Tibial artery (tissue), 4 donors: ENCODE data around the gene USP24.
"Not testable (repeated sequence)": the region's sequence is repeated elsewhere in the genome, so short reads cannot be mapped to it uniquely, and the experiment has no call there.

Source experiments
- DNase-seq, 2 donors: peaks; one replicate each; pipeline ENCODE4 v3.0.0-alpha.2; 2019
- H3K27ac ChIP-seq, 2 donors: fragments of 200-600 bp; sonication (generic) in 1 of 2; 1 replicate in 1 of 2; 2 replicates in 1 of 2; pipeline ENCODE4 v1.5.1; 2018 to 2019; ENCODE audit warnings: mild to moderate bottlenecking in 1 of 2
- H3K27me3 ChIP-seq, 2 donors: fragments of 200-600 bp; sonication (generic) in 1 of 2; one replicate each; pipeline versions ENCODE4 v1.5.1 to v1.6.0; 2016 to 2019
- H3K36me3 ChIP-seq, 3 donors: fragments of 200-600 bp; sonication (generic) in 2 of 3; one replicate each; pipeline ENCODE4 v1.5.1; 2016 to 2019; ENCODE audit warnings: mild to moderate bottlenecking in 2 of 3
- H3K4me1 ChIP-seq, 4 donors: fragments of 200-600 bp; sonication (generic) in 2 of 4; 1 replicate in 3 of 4; 2 replicates in 1 of 4; pipeline ENCODE4 v1.5.1; 2016 to 2019
- H3K4me3 ChIP-seq, 2 donors: fragments of 200-600 bp; sonication (generic) in 1 of 2; 1 replicate in 1 of 2; 2 replicates in 1 of 2; pipeline ENCODE4 v1.5.1; 2018 to 2019; ENCODE audit warnings: mild to moderate bottlenecking in 2 of 2
- H3K9me3 ChIP-seq, 3 donors: fragments of 200-600 bp; sonication (generic) in 1 of 3; one replicate each; pipeline ENCODE4 v1.5.1; 2016 to 2019
- intact Hi-C: fragments of 100-400 bp; cut with DNase I; formaldehyde crosslinking; loops from one replicate; pipeline ENCODE4 v1.15.0; 2023; ENCODE audit warnings: low total_unique reads
- TF ChIP-seq, protein P1 (sequence below), 2 experiments: fragments of 200-600 bp in 1 of 2; fragments of 450-650 bp in 1 of 2; IDR thresholded peaks; one replicate each; pipeline ENCODE4 v1.5.1; 2017 to 2019; ENCODE audit warnings: antibody characterized with exemption in 2 of 2, mild to moderate bottlenecking in 1 of 2, moderate library complexity in 1 of 2

The USP24 gene

DNA sequence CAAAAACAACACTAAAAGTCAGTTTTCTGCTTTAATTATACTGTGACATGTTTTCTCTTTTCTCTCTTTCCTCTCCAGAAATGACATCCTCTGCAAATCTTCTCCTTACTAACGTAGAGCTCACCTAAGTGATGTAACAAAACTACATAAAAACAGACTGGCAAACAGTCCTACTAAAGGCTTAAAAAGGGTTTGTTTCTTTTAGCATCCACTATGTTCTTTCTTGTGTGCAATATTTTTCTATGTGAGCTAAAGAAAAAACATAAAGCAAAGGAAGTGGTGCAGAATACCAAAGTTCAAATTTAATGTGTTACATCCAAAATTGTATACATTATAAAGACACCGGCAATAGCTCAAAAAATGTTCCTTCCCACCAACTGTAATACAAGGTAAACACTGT, 14.5 kb downstream of the USP24 start:
- no peak overlapping the region for H3K4me3 ChIP-seq
- H3K27me3 ChIP-seq: no peaks in the 10 kb centered on the region
- no peak for DNase-seq
- no peaks in the 10 kb centered on the region for H3K9me3 ChIP-seq
- peaks cover 0 to 3% (median 0%) of the 10 kb centered on the region in 3 donors for H3K36me3 ChIP-seq
- H3K27ac ChIP-seq: no peak overlapping the region
- intact Hi-C loops: no loop called here
- peaks cover 0 to 53% (median 17%) of the 10 kb centered on the region in 4 donors for H3K4me1 ChIP-seq
- TF ChIP-seq, protein P1, sequence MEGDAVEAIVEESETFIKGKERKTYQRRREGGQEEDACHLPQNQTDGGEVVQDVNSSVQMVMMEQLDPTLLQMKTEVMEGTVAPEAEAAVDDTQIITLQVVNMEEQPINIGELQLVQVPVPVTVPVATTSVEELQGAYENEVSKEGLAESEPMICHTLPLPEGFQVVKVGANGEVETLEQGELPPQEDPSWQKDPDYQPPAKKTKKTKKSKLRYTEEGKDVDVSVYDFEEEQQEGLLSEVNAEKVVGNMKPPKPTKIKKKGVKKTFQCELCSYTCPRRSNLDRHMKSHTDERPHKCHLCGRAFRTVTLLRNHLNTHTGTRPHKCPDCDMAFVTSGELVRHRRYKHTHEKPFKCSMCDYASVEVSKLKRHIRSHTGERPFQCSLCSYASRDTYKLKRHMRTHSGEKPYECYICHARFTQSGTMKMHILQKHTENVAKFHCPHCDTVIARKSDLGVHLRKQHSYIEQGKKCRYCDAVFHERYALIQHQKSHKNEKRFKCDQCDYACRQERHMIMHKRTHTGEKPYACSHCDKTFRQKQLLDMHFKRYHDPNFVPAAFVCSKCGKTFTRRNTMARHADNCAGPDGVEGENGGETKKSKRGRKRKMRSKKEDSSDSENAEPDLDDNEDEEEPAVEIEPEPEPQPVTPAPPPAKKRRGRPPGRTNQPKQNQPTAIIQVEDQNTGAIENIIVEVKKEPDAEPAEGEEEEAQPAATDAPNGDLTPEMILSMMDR (IDR thresholded peaks at IDR 0.05): no peak

GRCh38 chr1:55199735-55200134, 15.4 kb downstream of the USP24 start:
- intact Hi-C loops, DNase-seq, H3K27ac ChIP-seq, H3K36me3 ChIP-seq, H3K4me3 ChIP-seq, H3K27me3 ChIP-seq, H3K9me3 ChIP-seq: not testable (repeated sequence)
- peaks cover 0 to 44% (median 13%) of the 10 kb centered on the region in 4 donors for H3K4me1 ChIP-seq

- TF ChIP-seq, protein P1 (IDR thresholded peaks at IDR 0.05): no peak
- DNase-seq: no peak
- Histone ChIP-seq H3K4me3 (no peak overlapping the region), H3K27me3 (no peaks in the 10 kb centered on the region), H3K36me3 (peaks cover 0 to 3% (median 0%) of the 10 kb centered on the region in 3 donors), H3K4me1 (peaks cover 0 to 34% (median 5%) of the 10 kb centered on the region in 4 donors), H3K9me3 (no peaks in the 10 kb centered on the region), H3K27ac (no peak overlapping the region)
- intact Hi-C loops: no loop called here
Measured at GRCh38 chr1:55198044-55198443, 17.1 kb downstream of the USP24 start.

- H3K36me3 ChIP-seq: peaks cover 0 to 3% (median 0%) of the 10 kb centered on the region in 3 donors
- TF ChIP-seq, protein P1 (IDR thresholded peaks at IDR 0.05): no peak
- H3K9me3 ChIP-seq: no peaks in the 10 kb centered on the region
- H3K4me3 ChIP-seq: no peak overlapping the region
- H3K27me3 ChIP-seq: no peaks in the 10 kb centered on the region
- no peak for DNase-seq
- H3K27ac ChIP-seq: no peak overlapping the region
- intact Hi-C loops: no loop called here
- H3K4me1 ChIP-seq: peaks cover 0 to 34% (median 5%) of the 10 kb centered on the region in 4 donors
Measured at GRCh38 chr1:55197099-55197498, 18.1 kb downstream of the USP24 start.

DNA sequence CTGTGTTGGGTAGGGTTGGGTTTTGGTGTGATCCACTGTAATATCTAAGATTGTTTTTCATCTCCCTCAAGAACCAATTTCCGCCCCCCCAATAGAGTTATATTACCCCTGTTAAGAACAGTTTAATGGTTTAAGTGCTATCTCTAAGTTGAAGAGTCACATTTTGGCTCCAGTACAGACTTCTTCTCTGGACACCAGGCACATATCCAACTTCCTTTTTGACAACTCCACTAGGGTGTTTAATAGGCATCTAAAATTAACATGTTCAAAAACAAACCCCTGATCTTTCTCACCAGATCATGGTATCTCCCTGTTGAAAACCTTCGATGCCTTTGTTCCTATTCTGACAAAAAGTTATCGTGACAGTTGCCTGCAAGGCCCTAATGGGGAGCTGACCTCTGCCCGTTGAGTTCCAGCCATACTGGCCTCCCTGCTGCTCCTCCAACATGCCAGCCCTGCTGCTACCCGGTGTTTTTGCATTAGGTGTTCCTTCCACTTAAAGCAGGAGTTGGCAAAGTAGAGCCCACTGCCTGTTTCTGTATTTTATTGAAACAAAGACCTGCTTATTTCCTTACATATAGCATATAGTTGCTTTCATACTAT, 18.6 kb downstream of the USP24 start:
- Histone ChIP-seq H3K4me3 (no peak overlapping the region), H3K4me1 (peaks cover 0 to 34% (median 5%) of the 10 kb centered on the region in 4 donors), H3K27me3 (no peaks in the 10 kb centered on the region), H3K27ac (no peak overlapping the region), H3K36me3 (peaks cover 0 to 3% (median 0%) of the 10 kb centered on the region in 3 donors), H3K9me3 (no peaks in the 10 kb centered on the region)
- intact Hi-C loops: no loop called here
- TF ChIP-seq, protein P1 (IDR thresholded peaks at IDR 0.05): no peak
- no peak for DNase-seq

- TF ChIP-seq, protein P1 (IDR thresholded peaks at IDR 0.05): no peak
Measured at GRCh38 chr1:55195521-55196233, 19.5 kb downstream of the USP24 start.

More at GRCh38 chr1:55195521-55196233, 19.5 kb downstream of the USP24 start:
- Histone ChIP-seq H3K27me3 (no peaks in the 10 kb centered on the region), H3K4me3 (no peak overlapping the region), H3K27ac (no peak overlapping the region), H3K36me3 (peaks cover 0 to 3% (median 0%) of the 10 kb centered on the region in 3 donors), H3K4me1 (peaks cover 0 to 28% (median 5%) of the 10 kb centered on the region in 4 donors), H3K9me3 (no peaks in the 10 kb centered on the region)
- no peak for DNase-seq
- intact Hi-C loops: no loop called here
